ENCODE data around the gene MYO1B. TPM values are rescaled to one million over a fixed set of nuclear protein-coding genes. Genes with fewer than 3 reads are reported as not detected.

Gene MYO1B
- total and polyA plus RNA-seq, 2 donors (not counting 1 experiment from before 2014, with no cell fraction given): 151 to 194 TPM

DNA sequence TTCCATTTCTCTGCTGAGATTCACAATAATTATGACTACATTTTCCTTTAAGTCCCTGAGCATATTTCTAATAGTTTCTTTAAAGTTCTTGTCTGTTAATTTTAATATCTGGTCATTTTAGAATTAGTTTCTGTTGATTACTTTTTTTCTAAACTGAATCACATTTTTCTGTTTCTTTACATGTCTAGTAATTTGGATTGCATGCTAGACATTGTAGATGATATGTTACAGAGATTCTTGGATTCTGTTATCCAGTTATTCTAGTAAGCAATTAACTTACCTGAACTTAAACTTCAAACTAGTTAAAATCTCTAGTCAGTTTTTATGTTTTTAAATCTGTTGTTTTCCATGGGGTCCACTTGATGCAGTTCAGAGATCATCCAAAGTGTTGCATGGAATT, 214.0 kb downstream of the MYO1B start:
- no peak overlapping the region for H3K4me2 ChIP-seq (ENCODE audit: extremely low read depth, insufficient read depth, low read length)
- H3K27me3 ChIP-seq (ENCODE audit: control insufficient read depth, insufficient read depth, low read length): no peaks in the 10 kb centered on the region
- no peak for DNase-seq (ENCODE audit: low read depth in 2 of 2)
- no peaks in the 10 kb centered on the region for H3K79me2 ChIP-seq (ENCODE audit: control insufficient read depth, insufficient read depth, low read length)
- no peaks in the 10 kb centered on the region for H3K4me1 ChIP-seq (ENCODE audit: control insufficient read depth, extremely low read depth, insufficient read depth, low read length)
- TF ChIP-seq EZH2 (IDR thresholded peaks at IDR 0.05; ENCODE audit: low read length, missing control alignments): no peak
- TF ChIP-seq, protein P1, sequence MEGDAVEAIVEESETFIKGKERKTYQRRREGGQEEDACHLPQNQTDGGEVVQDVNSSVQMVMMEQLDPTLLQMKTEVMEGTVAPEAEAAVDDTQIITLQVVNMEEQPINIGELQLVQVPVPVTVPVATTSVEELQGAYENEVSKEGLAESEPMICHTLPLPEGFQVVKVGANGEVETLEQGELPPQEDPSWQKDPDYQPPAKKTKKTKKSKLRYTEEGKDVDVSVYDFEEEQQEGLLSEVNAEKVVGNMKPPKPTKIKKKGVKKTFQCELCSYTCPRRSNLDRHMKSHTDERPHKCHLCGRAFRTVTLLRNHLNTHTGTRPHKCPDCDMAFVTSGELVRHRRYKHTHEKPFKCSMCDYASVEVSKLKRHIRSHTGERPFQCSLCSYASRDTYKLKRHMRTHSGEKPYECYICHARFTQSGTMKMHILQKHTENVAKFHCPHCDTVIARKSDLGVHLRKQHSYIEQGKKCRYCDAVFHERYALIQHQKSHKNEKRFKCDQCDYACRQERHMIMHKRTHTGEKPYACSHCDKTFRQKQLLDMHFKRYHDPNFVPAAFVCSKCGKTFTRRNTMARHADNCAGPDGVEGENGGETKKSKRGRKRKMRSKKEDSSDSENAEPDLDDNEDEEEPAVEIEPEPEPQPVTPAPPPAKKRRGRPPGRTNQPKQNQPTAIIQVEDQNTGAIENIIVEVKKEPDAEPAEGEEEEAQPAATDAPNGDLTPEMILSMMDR (conservative IDR thresholded peaks at IDR 0.05 in 1 of 2, IDR thresholded peaks at IDR 0.05 in 1 of 2; ENCODE audit: low read depth in 1 of 2, low read length in 2 of 2): no peak
- H3K9ac ChIP-seq (ENCODE audit: insufficient read depth, low read length): no peak overlapping the region
- no peaks in the 10 kb centered on the region for H4K20me1 ChIP-seq (ENCODE audit: control insufficient read depth, extremely low read depth, insufficient read depth, low read length)
- no peak overlapping the region for H3K27ac ChIP-seq (ENCODE audit: insufficient read depth, low read length)
- no peak overlapping the region for H3K4me3 ChIP-seq (replicated peaks in 1 of 4; ENCODE audit: control extremely low read depth in 1 of 4, insufficient read depth in 1 of 4, low read depth in 3 of 4, low read length in 4 of 4)
- no peaks in the 10 kb centered on the region for H3K36me3 ChIP-seq (ENCODE audit: control insufficient read depth, insufficient read depth, low read length)
- H2AFZ ChIP-seq (ENCODE audit: low read length): no peak overlapping the region
- H3K9me3 ChIP-seq (ENCODE audit: control insufficient read depth, insufficient read depth, low read depth, low read length): no peaks in the 10 kb centered on the region

DNA sequence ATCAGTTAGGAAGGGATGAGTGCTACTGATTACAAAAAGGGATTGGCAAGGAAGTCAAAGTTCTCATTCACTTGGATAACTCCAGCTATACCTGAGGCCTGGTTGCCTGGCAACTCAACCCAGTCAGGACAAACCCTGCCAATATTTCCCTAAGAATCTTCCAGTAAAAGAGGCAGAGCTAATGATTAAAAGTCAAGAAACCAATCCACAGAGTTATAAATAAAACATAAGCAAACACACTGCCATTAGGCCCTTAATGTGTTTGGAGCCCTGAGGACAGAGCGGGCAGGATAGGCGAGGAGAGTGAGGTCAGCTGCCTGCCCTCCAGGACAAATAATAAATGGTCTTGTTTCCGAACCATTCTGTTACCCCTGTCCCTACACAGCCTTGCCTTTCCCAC, 217.2 kb downstream of the MYO1B start:
- DNase-seq (ENCODE audit: low read depth in 2 of 2): no peak
- no peaks in the 10 kb centered on the region for H4K20me1 ChIP-seq (ENCODE audit: control insufficient read depth, extremely low read depth, insufficient read depth, low read length)
- H3K9me3 ChIP-seq (ENCODE audit: control insufficient read depth, insufficient read depth, low read depth, low read length): no peaks in the 10 kb centered on the region
- no peaks in the 10 kb centered on the region for H3K36me3 ChIP-seq (ENCODE audit: control insufficient read depth, insufficient read depth, low read length)
- TF ChIP-seq EZH2 (IDR thresholded peaks at IDR 0.05; ENCODE audit: low read length, missing control alignments): no peak
- TF ChIP-seq, protein P1 (conservative IDR thresholded peaks at IDR 0.05 in 1 of 2, IDR thresholded peaks at IDR 0.05 in 1 of 2; ENCODE audit: low read depth in 1 of 2, low read length in 2 of 2): no peak
- no peak overlapping the region for H3K27ac ChIP-seq (ENCODE audit: insufficient read depth, low read length)
- no peak overlapping the region for H3K4me3 ChIP-seq (replicated peaks in 1 of 4; ENCODE audit: control extremely low read depth in 1 of 4, insufficient read depth in 1 of 4, low read depth in 3 of 4, low read length in 4 of 4)
- no peaks in the 10 kb centered on the region for H3K4me1 ChIP-seq (ENCODE audit: control insufficient read depth, extremely low read depth, insufficient read depth, low read length)
- no peaks in the 10 kb centered on the region for H3K79me2 ChIP-seq (ENCODE audit: control insufficient read depth, insufficient read depth, low read length)
- no peak overlapping the region for H3K4me2 ChIP-seq (ENCODE audit: extremely low read depth, insufficient read depth, low read length)
- no peak overlapping the region for H3K9ac ChIP-seq (ENCODE audit: insufficient read depth, low read length)
- H2AFZ ChIP-seq (ENCODE audit: low read length): no peak overlapping the region
- H3K27me3 ChIP-seq (ENCODE audit: control insufficient read depth, insufficient read depth, low read length): no peaks in the 10 kb centered on the region

GRCh38 chr2:191463790-191464189, 218.6 kb downstream of the MYO1B start:
- Histone ChIP-seq H3K4me1 (ENCODE audit: control insufficient read depth, extremely low read depth, insufficient read depth, low read length) (no peaks in the 10 kb centered on the region), H3K27me3 (ENCODE audit: control insufficient read depth, insufficient read depth, low read length) (no peaks in the 10 kb centered on the region), H3K79me2 (ENCODE audit: control insufficient read depth, insufficient read depth, low read length) (no peaks in the 10 kb centered on the region), H3K9ac (ENCODE audit: insufficient read depth, low read length) (no peak overlapping the region), H2AFZ (ENCODE audit: low read length) (no peak overlapping the region), H3K36me3 (ENCODE audit: control insufficient read depth, insufficient read depth, low read length) (no peaks in the 10 kb centered on the region), H4K20me1 (ENCODE audit: control insufficient read depth, extremely low read depth, insufficient read depth, low read length) (no peaks in the 10 kb centered on the region), H3K4me2 (ENCODE audit: extremely low read depth, insufficient read depth, low read length) (no peak overlapping the region), H3K9me3 (ENCODE audit: control insufficient read depth, insufficient read depth, low read depth, low read length) (no peaks in the 10 kb centered on the region), H3K4me3 (replicated peaks in 1 of 4; ENCODE audit: control extremely low read depth in 1 of 4, insufficient read depth in 1 of 4, low read depth in 3 of 4, low read length in 4 of 4) (no peak overlapping the region), H3K27ac (ENCODE audit: insufficient read depth, low read length) (no peak overlapping the region)
- DNase-seq (ENCODE audit: low read depth in 2 of 2): no peak
- no peak for TF ChIP-seq EZH2 (IDR thresholded peaks at IDR 0.05; ENCODE audit: low read length, missing control alignments)
- TF ChIP-seq, protein P1 (conservative IDR thresholded peaks at IDR 0.05 in 1 of 2, IDR thresholded peaks at IDR 0.05 in 1 of 2; ENCODE audit: low read depth in 1 of 2, low read length in 2 of 2): no peak

Measured in fibroblast of lung (primary cell).